Measurements from ENCODE around the gene ZFHX3.

DNA sequence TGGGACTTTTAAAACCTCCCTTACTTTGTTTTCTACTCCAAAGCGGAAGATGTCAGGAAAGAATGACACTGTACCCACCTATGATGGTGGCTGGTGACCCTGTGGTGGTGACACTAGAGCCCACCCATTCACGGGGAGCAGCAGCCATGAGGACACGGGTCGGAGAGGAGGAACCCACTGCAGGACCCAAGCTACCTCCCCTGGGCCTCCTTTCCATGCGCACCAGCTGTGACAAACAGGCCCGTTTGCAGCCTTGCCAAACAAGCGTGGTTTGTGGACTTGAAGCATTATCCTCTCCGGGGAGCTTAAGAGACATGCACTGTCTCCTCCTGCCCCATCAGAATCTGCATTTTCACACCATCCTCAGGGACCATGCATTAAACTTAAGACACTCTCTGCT, 85.6 kb downstream of the ZFHX3 start:
- TF ChIP-seq CTCF (IDR thresholded peaks at IDR 0.05) (no peak), EZH2 (IDR thresholded peaks at IDR 0.05; ENCODE audit: borderline replicate concordance, insufficient read depth, low read depth, low read length, poor library complexity, severe bottlenecking) (no peak)

Data from B cell (primary cell).